GM18505 (cell line): ENCODE results near the gene SSC5D.
"Not testable (repeated sequence)": the region's sequence is repeated elsewhere in the genome, so short reads cannot be mapped to it uniquely, and the experiment has no call there.

ENCODE experiments used
- ATAC-seq: cut with Tn5 transposase; IDR thresholded peaks from one replicate; pipeline ENCODE4 v1.9.1; 2021; ENCODE audit not compliant: unreplicated experiment
- POLR2A ChIP-seq: IDR thresholded peaks from 4 replicates; pipeline ENCODE4 v1.6.1; 2011; ENCODE audit warnings: borderline replicate concordance; ENCODE audit not compliant: insufficient read depth, insufficient read length; ENCODE audit errors: extremely low read depth

SSC5D gene

GRCh38 chr19:55487924-55488687, at the start of gene SSC5D:
Gene SSC5D (plus strand): TSS chr19:55488436. CDS start chr19:55488590, 154 bp downstream.
- no peak for TF ChIP-seq POLR2A
- ATAC-seq = no peak

DNA sequence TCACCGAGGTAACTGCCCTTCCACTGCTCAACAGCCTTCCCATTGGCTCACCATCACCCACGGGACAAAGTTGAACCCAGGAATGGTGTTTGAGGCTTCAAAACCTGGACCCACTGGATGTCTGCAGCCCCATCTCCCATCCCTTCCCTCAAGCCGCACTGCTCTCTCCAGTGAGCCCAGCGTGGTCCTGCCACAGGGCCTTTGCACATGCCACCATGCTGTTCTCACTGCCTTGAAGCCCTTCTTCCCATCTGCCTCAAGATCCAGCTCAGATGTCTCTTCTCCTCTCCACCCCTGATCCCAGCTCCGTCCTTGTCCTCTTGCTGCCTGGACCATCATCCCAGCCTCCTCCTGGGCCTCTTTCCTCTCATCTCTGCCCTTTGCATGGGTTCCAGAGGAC, 49.2 kb upstream of the SSC5D start:
- no peak for ATAC-seq
- TF ChIP-seq POLR2A = no peak

DNA sequence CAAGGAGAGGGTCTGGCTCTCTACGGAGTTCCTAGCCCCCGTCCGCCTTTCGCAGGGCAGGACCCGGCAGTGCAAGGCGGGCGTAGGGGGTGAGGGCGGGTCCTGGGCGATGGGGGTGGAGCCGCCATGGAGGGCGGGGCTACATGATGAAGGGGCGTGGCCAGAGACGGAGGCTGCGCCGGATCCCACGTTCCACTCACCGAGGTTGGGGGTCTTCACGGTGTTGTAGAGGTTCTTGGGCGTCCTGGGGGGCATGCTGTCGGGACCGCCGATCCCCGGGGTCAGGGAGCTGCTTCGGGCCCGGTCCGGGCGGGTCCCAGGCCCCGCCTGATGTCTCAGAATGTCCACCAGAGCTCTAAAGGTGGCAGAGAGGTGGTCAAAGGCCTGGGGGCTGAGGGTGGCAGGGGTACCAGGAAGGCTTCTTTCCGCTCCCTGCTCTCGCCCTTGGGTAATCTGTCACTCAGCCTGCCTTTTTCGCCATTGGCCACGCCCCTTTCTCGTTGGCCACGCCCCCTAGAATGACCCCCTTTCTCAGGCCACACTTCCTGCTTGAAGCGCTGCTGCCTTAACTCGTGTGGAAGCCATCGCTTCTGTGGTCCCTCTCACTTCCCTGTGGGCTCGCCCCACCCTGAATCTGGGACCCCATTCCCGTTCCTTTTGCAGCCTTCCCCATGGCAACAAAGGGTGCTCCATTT, 47.7 kb upstream of the SSC5D start:
- TF ChIP-seq POLR2A = no peak
- no peak for ATAC-seq

GRCh38 chr19:55441319-55441691, 46.9 kb upstream of the SSC5D start:
- no peak for TF ChIP-seq POLR2A
- ATAC-seq = no peak

- no peak for TF ChIP-seq POLR2A
- no peak for ATAC-seq
These were observed 46.4 kb upstream of the SSC5D start for GRCh38 chr19:55441692-55442321.

DNA sequence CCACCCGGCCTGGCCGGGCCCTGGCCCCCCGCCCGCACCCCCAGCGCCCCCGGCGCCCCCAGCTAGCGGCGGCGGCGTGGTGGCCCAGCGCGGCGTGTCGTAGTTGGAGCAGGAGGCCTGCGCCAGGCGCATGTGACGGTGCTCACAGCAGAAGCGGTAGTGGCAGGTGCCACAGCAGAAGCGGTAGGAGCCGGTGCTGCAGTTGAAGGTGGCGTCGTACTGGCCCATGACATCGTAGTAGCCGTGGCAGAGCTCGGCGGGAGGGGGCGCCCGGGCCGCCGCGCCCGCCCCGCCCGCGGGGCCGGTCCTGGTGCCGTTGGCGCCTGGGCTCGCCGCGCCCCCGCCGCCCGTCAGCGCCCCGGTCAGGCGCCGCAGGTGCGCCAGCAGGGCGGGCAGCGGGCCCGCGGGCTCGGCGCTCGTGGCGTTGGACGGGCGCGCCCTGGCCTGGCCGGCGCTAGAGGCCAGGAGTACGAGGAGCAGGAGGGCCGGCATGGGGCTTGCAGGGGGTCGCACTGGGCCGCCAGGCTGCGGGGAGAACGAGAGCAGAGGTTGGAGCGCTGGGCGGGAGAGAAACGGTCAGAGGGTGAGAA, 45.8 kb upstream of the SSC5D start:
- ATAC-seq = no peak
- TF ChIP-seq POLR2A = no peak

DNA sequence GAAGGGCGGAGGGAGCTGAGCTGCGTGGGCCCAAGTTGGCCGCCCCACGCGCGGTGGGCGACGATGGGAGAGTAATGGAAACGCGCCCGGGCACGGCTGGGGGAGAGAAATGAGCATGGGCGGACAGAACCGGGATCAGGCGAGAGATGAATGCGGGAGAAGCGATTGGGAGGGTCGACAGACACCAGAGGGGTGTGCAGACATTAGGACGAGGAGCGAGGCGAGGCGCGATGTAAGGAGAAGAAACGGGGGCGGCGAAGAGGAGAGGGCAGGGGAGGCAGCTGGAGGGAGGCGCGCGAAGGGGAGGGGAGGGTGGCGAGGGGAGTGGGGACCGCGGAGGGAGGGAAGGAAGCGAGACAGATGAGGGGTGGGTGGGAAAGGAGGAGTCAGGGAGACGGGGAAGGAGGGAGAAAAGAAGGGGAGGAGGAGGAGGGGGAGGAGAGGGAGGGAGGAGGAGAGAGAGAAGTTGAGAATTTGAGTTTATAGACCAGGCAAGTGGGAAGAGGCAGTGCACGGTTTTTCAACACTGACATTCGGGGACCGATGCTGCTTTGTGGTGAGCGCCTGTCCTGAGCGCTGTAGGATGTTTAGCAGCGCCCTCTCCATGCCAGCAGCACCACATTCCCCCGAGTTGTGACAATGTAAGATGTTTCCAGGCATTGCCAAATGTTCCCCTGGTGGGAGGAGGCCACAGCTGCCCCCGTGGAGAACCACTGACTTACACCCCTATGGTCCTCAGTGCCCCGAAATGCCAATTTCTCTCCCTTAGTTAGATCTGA, 45.0 kb upstream of the SSC5D start, which contains the start of gene SHISA7:
Gene SHISA7 (minus strand): TSS at position 256 of the 779 bp plus-strand sequence. CDS start 437 bp downstream, outside the sequence.
- no peak for ATAC-seq
- TF ChIP-seq POLR2A = no peak

DNA sequence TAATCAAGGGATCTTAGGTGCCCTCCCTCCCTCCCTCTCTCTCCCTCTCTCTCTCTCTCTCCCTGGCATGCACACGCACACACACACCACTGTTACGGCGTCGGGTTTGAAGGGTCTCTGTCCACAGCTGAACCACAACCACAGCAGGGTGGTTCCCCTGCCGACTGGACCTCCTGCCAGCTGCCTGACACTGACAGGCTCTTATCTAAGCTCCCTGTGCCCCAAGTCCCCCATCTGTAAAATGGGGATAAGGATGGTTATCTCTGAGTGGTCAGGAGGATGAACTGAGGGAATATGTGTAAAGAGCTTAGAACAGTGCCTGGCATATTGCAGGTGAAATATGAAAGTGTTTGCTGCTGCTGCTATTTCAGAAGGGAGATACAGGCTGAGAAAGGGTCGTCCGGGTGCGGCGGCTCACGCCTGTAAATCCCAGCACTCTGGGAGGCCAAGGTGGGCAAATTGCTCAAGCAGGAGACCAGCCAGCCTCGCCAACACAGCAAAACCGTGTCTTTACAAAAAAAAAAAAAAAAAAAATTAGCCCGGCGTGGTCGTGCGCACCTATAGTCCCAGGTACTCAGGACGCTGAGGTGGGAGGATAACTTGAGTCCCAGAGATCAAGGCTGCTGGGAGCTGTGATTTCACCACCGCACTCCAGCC, 44.3 kb upstream of the SSC5D start:
- no peak for ATAC-seq
- no peak for TF ChIP-seq POLR2A

DNA sequence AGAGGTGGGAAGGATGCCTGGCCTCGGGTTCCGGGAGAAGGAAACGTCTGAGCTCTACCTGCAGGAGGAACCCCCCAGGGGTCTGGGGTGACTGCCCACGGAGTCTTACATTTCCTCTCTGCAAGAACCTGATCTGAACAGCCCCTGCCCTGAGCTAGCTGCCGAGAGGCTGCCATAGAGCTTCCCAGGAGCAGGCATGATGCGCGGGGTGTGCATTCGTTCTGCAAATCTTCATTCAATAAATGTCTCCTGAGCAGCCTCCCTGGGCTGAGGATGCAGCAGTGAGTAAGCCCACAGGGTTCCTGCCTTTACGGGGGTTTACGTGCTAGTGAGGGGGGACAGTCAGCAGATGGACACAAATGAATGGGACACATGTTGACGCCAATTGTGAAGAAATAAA, 43.6 kb upstream of the SSC5D start:
- ATAC-seq = no peak
- TF ChIP-seq POLR2A = no peak

GRCh38 chr19:55446060-55446459, 42.2 kb upstream of the SSC5D start:
- no peak for ATAC-seq
- TF ChIP-seq POLR2A = no peak

- TF ChIP-seq POLR2A = no peak
- ATAC-seq = no peak
These were observed 40.6 kb upstream of the SSC5D start for GRCh38 chr19:55447421-55448174.

DNA sequence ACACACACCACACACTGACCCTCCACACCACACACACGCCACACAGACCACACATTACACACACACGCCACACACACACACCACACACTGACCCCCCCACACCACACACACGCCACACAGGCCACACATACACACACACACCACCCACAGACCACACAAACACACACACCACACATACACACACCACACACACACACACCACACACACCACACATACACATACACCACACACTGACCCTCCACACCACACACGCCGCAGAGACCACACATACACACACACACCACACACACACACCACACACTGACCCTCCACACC, 40.1 kb upstream of the SSC5D start:
- ATAC-seq = not testable (repeated sequence)
